ENCODE data around the gene LHFPL5.

The LHFPL5 gene

GRCh38 chr6:35842381-35842780, 37.2 kb downstream of the LHFPL5 start:
- DNase-seq (ENCODE audit: extremely low spot score, insufficient read length, low read depth) (no peak), FAIRE-seq (no peak)

DNA sequence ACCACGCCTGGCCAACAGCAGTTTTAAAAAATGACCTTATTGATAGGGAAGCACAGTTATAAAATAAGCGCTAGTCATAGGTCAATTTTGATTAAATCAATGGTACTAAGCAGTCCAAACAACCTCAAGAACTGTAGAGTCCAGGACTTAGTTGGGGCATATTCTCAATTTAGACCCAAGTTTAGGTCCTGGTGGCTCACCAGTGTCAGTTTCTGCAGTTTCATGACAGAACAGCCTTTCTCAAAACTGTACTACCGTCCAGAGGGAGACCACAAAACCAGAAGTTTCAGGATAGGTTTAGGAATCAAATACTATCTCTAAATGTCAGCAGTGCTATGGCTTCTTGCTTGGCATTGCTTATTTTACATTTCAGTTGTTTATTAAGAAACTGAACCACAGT, 39.1 kb downstream of the LHFPL5 start:
- FAIRE-seq (no peak), DNase-seq (ENCODE audit: extremely low spot score, insufficient read length, low read depth) (no peak)

DNA sequence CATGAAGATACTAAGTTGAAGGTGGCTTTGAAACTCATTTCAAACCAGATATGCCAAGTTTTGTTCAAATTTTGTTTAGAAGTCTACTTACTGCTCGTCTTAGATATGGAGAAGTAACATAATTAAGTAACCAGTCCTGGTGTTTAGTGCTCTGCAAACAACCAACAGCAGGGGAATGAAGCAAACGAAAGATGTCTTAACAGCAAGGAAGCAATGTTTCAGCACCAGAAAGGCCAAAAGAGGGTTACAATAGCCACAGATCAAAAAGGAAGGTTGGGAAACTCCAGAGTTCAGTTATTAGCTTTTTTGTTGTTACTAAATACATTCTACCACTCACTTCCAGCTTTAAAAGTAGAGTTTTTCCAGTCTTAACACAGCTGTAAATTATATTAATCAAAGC, 45.1 kb downstream of the LHFPL5 start:
- FAIRE-seq: no peak
- no peak for DNase-seq (ENCODE audit: extremely low spot score, insufficient read length, low read depth)

GRCh38 chr6:35852994-35853393, 47.8 kb downstream of the LHFPL5 start:
- DNase-seq (ENCODE audit: extremely low spot score, insufficient read length, low read depth): no peak
- FAIRE-seq: no peak

DNA sequence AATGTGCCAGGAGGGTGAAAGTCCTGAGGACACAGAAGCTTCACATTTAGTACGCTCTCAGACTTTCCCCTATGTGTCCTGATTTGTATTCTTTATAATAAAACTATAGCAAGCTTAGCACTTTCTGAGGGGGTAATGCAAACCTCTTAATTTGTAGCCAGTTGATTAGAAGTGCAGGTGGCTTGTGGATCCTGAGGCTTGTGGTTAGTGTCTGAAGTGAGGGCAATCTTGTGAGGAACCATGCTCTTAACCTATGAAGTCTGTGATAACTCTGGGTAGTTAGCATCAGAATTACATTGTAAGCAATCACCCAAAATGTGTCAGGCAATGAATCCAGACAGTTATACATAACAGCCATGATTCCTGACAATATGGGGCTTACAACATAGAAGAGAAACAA, 51.1 kb downstream of the LHFPL5 start:
- no peak for FAIRE-seq
- DNase-seq (ENCODE audit: extremely low spot score, insufficient read length, low read depth): no peak

DNA sequence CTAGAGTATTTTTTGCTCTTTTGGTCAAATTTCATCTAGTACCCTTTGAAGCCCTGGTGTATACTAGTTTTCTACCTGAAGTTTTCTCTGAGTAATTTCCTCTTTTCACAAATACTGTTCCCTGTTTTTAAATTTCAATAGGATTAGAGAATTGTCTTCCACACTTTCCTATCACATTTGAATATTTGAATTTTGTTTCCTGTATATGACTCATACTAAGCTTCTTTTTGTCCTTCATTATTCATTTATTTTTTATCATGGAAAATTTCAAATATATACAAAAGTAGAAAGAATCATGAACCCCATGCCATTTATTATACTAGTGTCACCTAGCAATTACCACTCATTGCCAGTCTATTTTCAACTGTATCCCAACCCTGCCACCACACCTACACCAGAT, 52.7 kb downstream of the LHFPL5 start:
- no peak for FAIRE-seq
- no peak for DNase-seq (ENCODE audit: extremely low spot score, insufficient read length, low read depth)

DNA sequence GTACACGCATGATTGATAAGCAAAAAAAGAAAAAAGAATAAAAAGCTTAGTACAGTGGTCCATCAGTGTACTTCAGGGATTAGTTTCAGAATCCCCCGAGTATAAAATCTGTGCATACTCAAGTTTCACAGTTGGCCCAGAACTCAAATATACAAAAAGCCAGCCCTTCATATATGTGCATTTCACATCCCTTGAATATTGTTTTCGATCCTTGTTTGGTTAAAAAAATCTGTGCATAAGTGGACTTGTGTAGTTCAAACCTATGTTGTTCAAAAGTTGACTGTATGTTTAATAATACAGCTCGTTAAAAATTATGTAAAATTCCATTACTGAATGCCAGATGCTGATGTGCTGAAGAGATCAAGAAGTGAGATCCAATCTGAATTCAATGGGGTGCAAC, 54.2 kb downstream of the LHFPL5 start:
- FAIRE-seq (no peak), DNase-seq (ENCODE audit: extremely low spot score, insufficient read length, low read depth) (no peak)
